Activated CD8-positive, alpha-beta memory T cell treated with anti-CD3 and anti-CD28 coated beads, Interleukin-2, amount 10 ng/mL, durations not matched to agents 7 days and 5 days (primary cell): ENCODE measurements around the gene CSF1R. TPM values are rescaled to one million over a fixed set of nuclear protein-coding genes. Genes with fewer than 3 reads are reported as not detected.

Experiments
- ATAC-seq: fragments of 150-1000 bp; cut with Tn5 transposase; one replicate; pipeline ENCODE4 v1.10.0; 2021; ENCODE audit warnings: moderate library complexity
- CTCF ChIA-PET: fragments of 350-600 bp; sonication (Branson Sonifier 250); formaldehyde crosslinking; loops from one replicate; lab custom pipeline; 2021; ENCODE audit warnings: antibody characterized with exemption; lab: Charles Lee
- DNase-seq: peaks from one replicate; pipeline ENCODE4 v3.0.0-alpha.2; 2020
- H3K27ac Mint-ChIP-seq: one replicate; pipeline ENCODE4 v1.8.0; 2021; ENCODE audit warnings: mild to moderate bottlenecking, mixed read lengths
- H3K27me3 Mint-ChIP-seq: one replicate; pipeline ENCODE4 v1.8.0; 2021; ENCODE audit warnings: mixed read lengths
- H3K36me3 Mint-ChIP-seq: one replicate; pipeline ENCODE4 v1.8.0; 2021; ENCODE audit warnings: mild to moderate bottlenecking, mixed read lengths
- H3K4me1 Mint-ChIP-seq: one replicate; pipeline ENCODE4 v1.8.0; 2021; ENCODE audit warnings: mixed read lengths
- H3K4me3 Mint-ChIP-seq: one replicate; pipeline ENCODE4 v1.8.0; 2021; ENCODE audit warnings: mild to moderate bottlenecking, moderate library complexity, mixed read lengths
- H3K9me3 Mint-ChIP-seq: one replicate; pipeline ENCODE4 v1.8.0; 2022; ENCODE audit warnings: low read depth, mixed read lengths
- total RNA-seq, 2 experiments: library from RNA; stranded (reverse); gene quantifications; one replicate each; pipeline ENCODE4 v1.2.3, GENCODE V29; 2021

CSF1R gene
- total RNA-seq, 2 experiments from 2014 or later, result 0.26 TPM; not detected in 1

- ATAC-seq, result no peak
Measured at GRCh38 chr5:150118561-150119229, 32.3 kb upstream of the CSF1R start.

DNA sequence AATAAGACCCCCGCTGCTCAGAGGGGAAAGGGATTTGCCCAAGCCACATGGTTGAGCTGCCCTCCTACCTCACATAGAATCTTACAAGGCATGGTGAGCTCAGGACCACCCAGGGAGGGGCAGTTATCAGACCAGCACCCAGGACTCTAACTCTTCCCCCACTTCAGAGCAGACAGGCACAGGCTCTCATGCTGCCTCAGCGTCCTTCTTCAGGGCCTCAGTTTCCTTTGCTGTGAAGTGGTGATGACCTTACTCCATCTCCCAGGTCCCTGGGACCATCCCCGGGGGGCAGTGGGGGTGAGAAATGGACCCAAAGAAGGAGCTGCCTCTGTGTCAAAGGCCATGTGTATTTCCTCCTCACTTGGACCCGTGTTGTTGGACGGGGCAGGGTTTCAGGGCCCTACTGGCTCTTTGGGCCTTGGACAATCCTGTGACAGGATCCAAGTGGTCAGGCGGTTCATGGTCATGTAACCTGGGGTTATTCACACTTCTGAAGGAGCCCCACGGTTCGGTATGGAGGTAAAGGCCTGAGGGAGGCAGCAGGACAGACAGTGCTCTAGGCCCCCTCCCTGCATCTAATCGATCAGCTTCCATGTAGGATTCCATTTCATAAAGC is 31.7 kb upstream of the CSF1R start:
- no peak overlapping the region for H3K27ac Mint-ChIP-seq
- H3K4me3 Mint-ChIP-seq, result no peak overlapping the region
- peaks cover 3% of the 10 kb centered on the region for H3K4me1 Mint-ChIP-seq
- DNase-seq (no peak), ATAC-seq (no peak)
- peaks cover 8% of the 10 kb centered on the region for H3K36me3 Mint-ChIP-seq
- CTCF ChIA-PET, result interaction anchor here (0.6 to 1.5 kb wide), 4 partner anchors 12 to 108 kb away, joined by 3 to 5 read pairs (median 3); no protein-coding TSS in a partner anchor
- H3K9me3 Mint-ChIP-seq, result no peaks in the 10 kb centered on the region
- H3K27me3 Mint-ChIP-seq, result no peaks in the 10 kb centered on the region

More at GRCh38 chr5:150118561-150119229, 32.3 kb upstream of the CSF1R start:
- DNase-seq, result no peak
- H3K9me3 Mint-ChIP-seq, result no peaks in the 10 kb centered on the region
- no peak overlapping the region for H3K27ac Mint-ChIP-seq
- no peaks in the 10 kb centered on the region for H3K27me3 Mint-ChIP-seq
- CTCF ChIA-PET, result interaction anchor here (0.6 to 1.8 kb wide), 4 partner anchors 12 to 107 kb away, joined by 3 to 7 read pairs (median 3); no protein-coding TSS in a partner anchor
- H3K4me1 Mint-ChIP-seq, result peaks cover 3% of the 10 kb centered on the region
- no peak overlapping the region for H3K4me3 Mint-ChIP-seq
- H3K36me3 Mint-ChIP-seq, result peaks cover 8% of the 10 kb centered on the region

DNA sequence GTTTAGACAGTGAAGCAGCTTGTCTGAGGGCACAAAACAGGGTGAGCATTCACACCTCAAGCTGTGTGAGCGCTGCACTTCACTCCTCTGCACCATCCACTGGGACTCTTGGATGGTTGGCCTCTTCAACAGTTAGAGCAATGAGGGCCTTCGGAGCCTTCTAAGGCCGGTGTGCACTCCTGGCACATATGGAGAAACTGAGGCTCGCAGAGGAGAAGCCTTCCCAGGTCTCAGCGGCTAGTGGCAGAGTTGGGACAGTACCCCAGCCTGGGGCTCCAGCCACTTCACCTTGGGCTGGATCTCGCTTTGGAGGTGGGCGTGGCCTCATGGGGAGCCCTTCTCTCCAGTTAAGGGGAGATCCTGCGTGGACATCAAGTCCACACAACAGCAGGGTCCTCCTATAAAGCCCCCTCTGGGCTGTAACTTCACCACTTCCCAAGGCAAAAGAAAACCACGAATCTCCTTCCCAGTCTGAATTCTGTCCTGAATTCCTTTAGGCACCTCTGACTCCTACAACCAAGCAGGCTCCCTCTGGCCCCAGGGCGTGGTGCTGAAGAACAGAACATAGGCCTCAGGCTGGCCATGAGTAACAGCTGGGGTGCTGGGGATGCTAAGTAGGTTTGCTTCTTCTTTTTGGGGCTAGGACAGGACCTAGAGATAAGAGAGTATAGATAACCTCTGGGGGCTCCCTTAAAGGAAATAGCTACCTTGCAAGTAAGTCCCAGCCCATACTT is 30.5 kb upstream of the CSF1R start:
- H3K36me3 Mint-ChIP-seq, result peaks cover 6% of the 10 kb centered on the region
- peaks cover 3% of the 10 kb centered on the region for H3K27me3 Mint-ChIP-seq
- no peak overlapping the region for H3K4me3 Mint-ChIP-seq
- CTCF ChIA-PET, result interaction anchor here (1.5 kb wide), 1 partner anchor 14 kb away, joined by 5 read pairs; no protein-coding TSS in a partner anchor
- no peak for ATAC-seq
- H3K4me1 Mint-ChIP-seq, result peaks cover 6% of the 10 kb centered on the region
- H3K9me3 Mint-ChIP-seq, result no peaks in the 10 kb centered on the region
- H3K27ac Mint-ChIP-seq, result no peak overlapping the region
- DNase-seq, result no peak

GRCh38 chr5:150114773-150115408 is 28.5 kb upstream of the CSF1R start:
- CTCF ChIA-PET, result no interaction called here
- peak; percentile 31 for DNase-seq
- Mint-ChIP-seq H3K4me1 (peaks cover 6% of the 10 kb centered on the region), H3K9me3 (no peaks in the 10 kb centered on the region), H3K36me3 (peaks cover 2% of the 10 kb centered on the region), H3K27me3 (peaks cover 16% of the 10 kb centered on the region), H3K4me3 (no peak overlapping the region), H3K27ac (no peak overlapping the region)
- ATAC-seq, result no peak

GRCh38 chr5:150114102-150114641 is 27.8 kb upstream of the CSF1R start:
- Mint-ChIP-seq H3K36me3 (no peaks in the 10 kb centered on the region), H3K4me3 (no peak overlapping the region), H3K27ac (no peak overlapping the region), H3K4me1 (peaks cover 6% of the 10 kb centered on the region), H3K27me3 (peaks cover 20% of the 10 kb centered on the region), H3K9me3 (no peaks in the 10 kb centered on the region)
- CTCF ChIA-PET, result interaction anchor here (1.1 kb wide), 1 partner anchor 114 kb away, joined by 3 read pairs; the partner anchor contains the start of gene TIGD6
- DNase-seq (peak; percentile 39), ATAC-seq (no peak)

DNA sequence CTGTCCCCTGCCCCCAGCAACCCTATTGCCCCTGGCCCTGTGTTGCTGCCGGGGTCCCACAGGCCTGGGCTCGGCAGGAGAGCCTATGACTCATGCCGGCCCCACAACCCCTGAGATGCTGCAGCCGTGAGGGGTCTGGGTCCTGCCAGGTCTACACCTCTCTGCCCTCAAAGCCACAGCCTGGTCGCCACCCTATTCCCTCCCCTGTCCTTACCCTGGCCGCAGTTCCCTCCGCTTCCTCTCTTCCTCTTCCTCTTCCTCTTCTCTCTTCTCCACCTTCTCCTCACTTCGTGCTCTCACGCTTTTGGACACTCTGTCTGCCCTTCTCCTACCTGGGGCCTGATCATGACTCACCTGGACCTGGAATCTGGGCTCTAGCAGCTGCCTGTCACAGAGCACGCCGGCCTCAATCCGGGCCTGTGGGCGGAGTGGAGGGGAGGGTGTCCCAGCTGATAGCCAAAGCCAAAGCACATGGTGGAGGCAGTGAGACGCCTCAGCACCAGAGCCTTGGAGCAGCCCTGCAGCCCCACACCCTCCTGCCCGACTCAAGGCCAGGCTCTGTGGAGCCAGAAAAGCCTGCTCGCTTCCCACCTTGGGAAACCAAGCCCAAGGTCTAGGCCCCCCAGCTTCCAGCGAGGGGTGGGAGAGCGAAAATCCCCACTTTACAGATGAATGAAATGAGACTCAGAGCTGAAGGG is 26.8 kb upstream of the CSF1R start:
- Mint-ChIP-seq H3K4me3 (no peak overlapping the region), H3K27me3 (peaks cover 20% of the 10 kb centered on the region), H3K36me3 (no peaks in the 10 kb centered on the region), H3K9me3 (no peaks in the 10 kb centered on the region), H3K27ac (no peak overlapping the region), H3K4me1 (peaks cover 6% of the 10 kb centered on the region)
- DNase-seq (peak; percentile 35), ATAC-seq (no peak)
- CTCF ChIA-PET, result interaction anchor here (1.1 to 1.2 kb wide), 2 partner anchors 67 to 113 kb away, joined by 3 read pairs; partner anchors contain the start of gene TIGD6

DNA sequence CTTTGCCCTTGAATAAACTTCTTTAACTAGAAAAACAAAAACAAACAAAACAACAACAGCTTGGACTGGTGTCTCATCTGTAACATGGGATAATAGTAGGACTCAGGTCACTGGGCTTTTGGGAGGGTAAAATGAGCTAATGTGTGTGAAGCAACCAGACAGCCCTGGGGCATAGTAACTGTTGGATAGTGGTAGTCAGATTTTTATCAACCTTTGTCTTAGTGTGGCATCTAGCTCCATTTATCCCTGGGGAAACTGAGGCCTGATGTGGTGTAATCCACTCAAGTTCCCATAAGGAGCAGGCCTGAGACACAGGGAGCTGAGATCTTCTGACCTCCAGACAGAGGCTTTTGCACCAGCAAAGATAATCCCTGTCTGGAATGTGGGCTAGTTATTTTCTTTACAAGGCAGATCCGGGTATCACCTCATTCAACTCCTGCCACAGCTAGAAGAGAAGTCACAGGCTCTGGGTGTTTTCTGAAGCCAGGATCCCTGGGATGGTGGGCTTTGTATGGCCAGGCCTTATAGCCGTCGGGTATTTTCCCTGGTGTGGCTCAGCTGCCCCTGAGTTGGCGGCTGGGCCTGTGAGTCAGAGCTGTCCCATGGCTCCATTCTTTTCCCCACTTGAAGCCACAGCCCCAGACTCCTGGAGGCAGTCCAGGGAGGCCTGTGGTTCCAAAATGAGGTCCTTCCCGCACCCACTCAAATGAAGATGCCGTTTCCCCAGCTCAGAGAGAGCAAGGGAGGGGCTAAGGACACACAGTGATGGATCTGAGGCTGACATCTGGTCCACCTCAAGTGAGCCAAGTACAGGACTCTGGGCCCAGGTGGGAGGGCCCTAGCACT is 26.1 kb upstream of the CSF1R start:
- DNase-seq (peak; percentile 33), ATAC-seq (no peak)
- no peak overlapping the region for H3K4me3 Mint-ChIP-seq

GRCh38 chr5:150111122-150111521 is 24.8 kb upstream of the CSF1R start:
- Mint-ChIP-seq H3K36me3 (no peaks in the 10 kb centered on the region), H3K27me3 (peaks cover 23% of the 10 kb centered on the region), H3K4me1 (peaks cover 11% of the 10 kb centered on the region), H3K9me3 (no peaks in the 10 kb centered on the region), H3K27ac (no peak overlapping the region), H3K4me3 (no peak overlapping the region)
- ATAC-seq (no peak), DNase-seq (no peak)
- CTCF ChIA-PET, result interaction anchor here (0.9 to 1.6 kb wide), 3 partner anchors 11 to 107 kb away, joined by 3 to 5 read pairs (median 4); no protein-coding TSS in a partner anchor

More for the DNA sequence above, 26.1 kb upstream of the CSF1R start:
- Mint-ChIP-seq H3K27ac (no peak overlapping the region), H3K27me3 (peaks cover 23% of the 10 kb centered on the region), H3K4me1 (peaks cover 6% of the 10 kb centered on the region), H3K9me3 (no peaks in the 10 kb centered on the region), H3K36me3 (no peaks in the 10 kb centered on the region)
- CTCF ChIA-PET, result interaction anchor here (0.9 to 1.6 kb wide), 5 partner anchors 10 to 110 kb away, joined by 3 to 5 read pairs (median 3); no protein-coding TSS in a partner anchor

DNA sequence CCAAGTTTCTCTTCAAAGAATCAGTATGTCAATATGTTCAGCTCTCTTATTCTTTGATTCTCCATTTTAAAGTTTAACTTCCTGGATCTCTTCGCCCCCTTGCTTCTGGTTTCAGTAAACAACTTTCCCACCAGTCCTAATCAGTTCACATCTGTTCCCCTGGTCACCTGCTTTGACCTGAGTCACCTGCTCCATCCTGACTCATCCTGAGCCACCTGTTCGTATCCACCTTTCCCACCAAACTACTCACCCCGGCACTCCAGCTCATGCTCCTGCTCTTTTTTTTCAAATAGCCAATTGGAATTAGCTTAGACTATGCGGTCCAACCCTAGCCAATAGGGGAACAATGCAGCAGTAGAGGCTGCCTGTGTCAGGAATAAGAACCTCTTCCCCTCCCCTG is 23.6 kb upstream of the CSF1R start:
- H3K27ac Mint-ChIP-seq, result no peak overlapping the region
- H3K27me3 Mint-ChIP-seq, result peaks cover 23% of the 10 kb centered on the region
- CTCF ChIA-PET, result no interaction called here

DNA sequence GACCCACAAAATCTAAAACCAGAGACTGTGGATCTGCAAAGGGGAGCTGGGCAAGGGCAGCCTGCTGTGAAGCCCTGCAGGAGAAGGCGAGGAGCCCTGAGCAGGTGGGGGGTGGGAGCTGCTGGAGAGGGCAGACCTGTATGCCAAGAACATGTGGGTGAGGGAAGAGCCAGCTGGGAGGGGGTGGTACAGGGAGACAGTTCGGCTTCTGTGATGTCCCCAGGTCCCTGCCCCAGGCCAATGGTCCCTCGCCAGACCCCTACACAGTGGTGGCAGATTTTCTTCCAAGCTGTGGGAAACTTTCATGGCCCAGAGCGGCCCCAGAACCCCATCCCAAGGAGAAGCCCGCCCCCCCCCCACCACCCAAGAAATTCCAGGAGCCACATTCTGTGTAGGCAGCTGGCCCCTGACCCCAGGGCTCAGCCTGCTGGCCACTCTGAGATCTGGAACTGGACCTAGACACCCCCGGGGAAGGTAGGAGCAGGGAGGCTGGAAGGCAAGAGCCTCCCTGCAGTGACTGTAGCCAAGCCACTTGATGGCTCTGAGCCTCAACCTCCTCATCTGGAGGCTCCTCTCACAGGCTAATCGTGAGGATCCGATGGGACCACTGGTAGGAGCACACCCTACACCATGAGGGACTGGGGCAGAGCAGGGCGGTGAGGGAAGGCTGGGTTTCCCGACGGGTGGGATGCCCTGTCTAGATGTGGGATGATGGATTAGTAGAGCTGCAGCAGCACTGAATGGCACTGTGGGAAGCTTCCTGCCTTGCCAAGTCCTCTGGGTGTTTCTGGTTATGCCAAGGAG is 22.6 kb upstream of the CSF1R start:
- peaks cover 23% of the 10 kb centered on the region for H3K27me3 Mint-ChIP-seq
- ATAC-seq (no peak), DNase-seq (no peak)
- H3K27ac Mint-ChIP-seq, result no peak overlapping the region
- H3K4me3 Mint-ChIP-seq, result no peak overlapping the region
- H3K36me3 Mint-ChIP-seq, result no peaks in the 10 kb centered on the region
- peaks cover 11% of the 10 kb centered on the region for H3K4me1 Mint-ChIP-seq
- CTCF ChIA-PET, result interaction anchor here (1.5 kb wide), 1 partner anchor 33 kb away, joined by 3 read pairs; no protein-coding TSS in a partner anchor
- no peaks in the 10 kb centered on the region for H3K9me3 Mint-ChIP-seq

More for the DNA sequence above, 23.6 kb upstream of the CSF1R start:
- Mint-ChIP-seq H3K4me1 (peaks cover 11% of the 10 kb centered on the region), H3K4me3 (no peak overlapping the region), H3K9me3 (no peaks in the 10 kb centered on the region), H3K36me3 (no peaks in the 10 kb centered on the region)
- ATAC-seq (no peak), DNase-seq (no peak)

DNA sequence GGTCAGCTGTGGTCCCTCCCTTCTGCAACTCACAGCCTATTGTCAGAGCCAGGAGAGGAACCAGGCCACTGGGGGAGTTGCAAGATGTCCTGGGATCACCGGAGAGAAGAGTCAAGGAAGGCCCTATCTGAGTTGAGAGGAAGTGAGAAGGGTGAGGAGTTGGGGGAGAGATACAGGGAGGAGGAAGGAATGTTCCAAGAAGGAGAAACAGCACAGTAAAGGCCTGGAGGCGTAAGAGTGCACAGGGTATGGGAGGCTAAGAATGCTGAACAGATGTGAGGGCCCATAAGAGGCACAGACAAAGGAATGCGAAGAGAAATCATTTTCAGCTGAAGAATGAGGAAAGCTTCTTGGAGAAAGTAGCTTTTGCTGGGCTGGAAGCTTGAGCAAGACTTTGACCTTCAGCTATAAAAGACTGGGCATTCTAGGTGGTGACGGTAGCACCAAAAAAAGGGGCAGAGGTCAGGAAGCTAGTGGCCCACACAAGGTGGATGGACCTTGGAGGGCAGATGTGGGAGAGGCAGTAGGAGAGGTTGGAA is 21.6 kb upstream of the CSF1R start:
- Mint-ChIP-seq H3K9me3 (no peaks in the 10 kb centered on the region), H3K27me3 (peaks cover 23% of the 10 kb centered on the region), H3K4me1 (peaks cover 11% of the 10 kb centered on the region), H3K4me3 (no peak overlapping the region), H3K27ac (no peak overlapping the region), H3K36me3 (no peaks in the 10 kb centered on the region)
- DNase-seq, result no peak
- no peak for ATAC-seq
- CTCF ChIA-PET, result interaction anchor here (1.5 kb wide), 1 partner anchor 32 kb away, joined by 3 read pairs; no protein-coding TSS in a partner anchor
